ENCODE measurements around the gene DCST1. TPM values are rescaled to one million over a fixed set of nuclear protein-coding genes. Genes with fewer than 3 reads are reported as not detected.

The DCST1 gene
- total and polyA plus RNA-seq, 2 experiments from 2014 or later = not detected

DNA sequence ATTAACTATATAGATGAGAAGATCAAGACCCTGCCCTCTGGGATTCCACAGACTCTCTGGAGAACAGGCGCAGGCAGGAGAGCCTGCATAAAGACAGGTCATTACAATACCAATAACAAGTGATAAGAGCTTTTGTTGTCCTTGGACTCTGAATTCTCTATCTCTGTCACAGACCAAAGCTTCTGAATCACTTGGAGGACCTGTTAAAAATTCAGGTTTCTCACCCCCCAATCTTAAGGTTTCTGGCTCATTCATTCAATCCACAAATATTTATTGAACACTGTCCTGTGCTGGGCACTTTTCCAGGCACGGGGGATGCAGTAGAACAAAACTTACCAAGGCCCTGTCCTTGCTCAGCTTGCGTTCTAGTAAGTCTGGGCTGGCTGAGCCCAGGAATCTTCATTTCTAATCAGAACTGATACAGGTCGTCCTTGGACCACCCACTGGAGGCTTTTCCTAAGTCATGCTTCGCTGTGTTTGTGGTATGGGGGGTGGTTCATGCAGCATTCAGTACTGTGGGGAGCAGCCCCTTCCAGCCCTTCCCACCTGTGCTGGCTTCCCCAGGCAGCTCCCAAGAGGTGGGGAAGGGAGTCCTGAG, 31.3 kb downstream of the DCST1 start:
- no peak for TF ChIP-seq EZH2phosphoT487 (IDR thresholded peaks at IDR 0.05; ENCODE audit: insufficient read depth, low read depth)
- no peak for TF ChIP-seq EZH2 (IDR thresholded peaks at IDR 0.05; ENCODE audit: insufficient read depth, poor library complexity, severe bottlenecking)
- H3K4me1 ChIP-seq (ENCODE audit: insufficient read depth) = peaks cover 3% of the 10 kb centered on the region; the same call in 1 of the 2 replicates
- peaks cover 3% of the 10 kb centered on the region; the same call in 1 of the 2 replicates for H3K79me2 ChIP-seq (ENCODE audit: insufficient read depth)
- H3K9ac ChIP-seq = no peak overlapping the region
- H2AFZ ChIP-seq = no peak overlapping the region
- H3K36me3 ChIP-seq (ENCODE audit: low read depth) = no peaks in the 10 kb centered on the region
- in situ Hi-C loops (cut with MboI) = no loop called here
- 81 to 87% methylated on average over 5 of the region's 5 CpGs for WGBS, 2 experiments (ENCODE audit: low coverage in 1 of 2, low lambda C conversion rate in 2 of 2, missing lambda C conversion rate in 2 of 2)
- no peaks in the 10 kb centered on the region for H4K20me1 ChIP-seq (ENCODE audit: insufficient read depth)
- no peak overlapping the region for H3K4me3 ChIP-seq
- H3K4me2 ChIP-seq (ENCODE audit: unreplicated experiment) = no peak overlapping the region
- H3F3A ChIP-seq (ENCODE audit: insufficient read depth) = no peaks in the 10 kb centered on the region
- H3K27ac ChIP-seq = no peak overlapping the region
- no peak for DNase-seq
- H3K9me2 ChIP-seq (ENCODE audit: insufficient read depth) = no peaks in the 10 kb centered on the region
- no peaks in the 10 kb centered on the region for H3K27me3 ChIP-seq (replicated peaks; ENCODE audit: insufficient read depth)
- no peaks in the 10 kb centered on the region for H3K9me3 ChIP-seq (ENCODE audit: low read depth)

DNA sequence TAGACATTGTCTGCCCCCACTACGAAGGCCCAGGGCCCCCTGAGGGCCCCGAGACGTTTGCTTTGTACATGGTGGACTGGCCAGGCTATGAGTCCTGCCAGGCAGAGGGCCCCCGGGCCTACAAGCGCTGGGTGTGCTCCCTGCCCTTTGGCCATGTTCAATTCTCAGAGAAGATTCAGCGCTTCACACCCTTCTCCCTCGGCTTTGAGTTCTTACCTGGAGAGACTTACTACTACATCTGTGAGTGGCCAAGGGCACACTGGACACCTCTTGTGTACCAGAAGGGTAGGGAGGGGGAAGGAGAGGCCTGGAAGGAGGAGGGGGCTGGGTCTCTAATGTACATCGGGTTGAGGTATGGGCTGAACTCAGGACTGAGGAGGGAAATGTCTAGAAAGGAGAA, 33.2 kb downstream of the DCST1 start:
- Histone ChIP-seq H4K20me1 (ENCODE audit: insufficient read depth) (no peaks in the 10 kb centered on the region), H3K4me1 (ENCODE audit: insufficient read depth) (peaks cover 7% of the 10 kb centered on the region; the same call in 1 of the 2 replicates), H3K27me3 (replicated peaks; ENCODE audit: insufficient read depth) (no peaks in the 10 kb centered on the region), H3K9me2 (ENCODE audit: insufficient read depth) (no peaks in the 10 kb centered on the region), H3K27ac (no peak overlapping the region), H3K4me3 (no peak overlapping the region), H3K9me3 (ENCODE audit: low read depth) (no peaks in the 10 kb centered on the region), H3K36me3 (ENCODE audit: low read depth) (no peaks in the 10 kb centered on the region), H3K79me2 (ENCODE audit: insufficient read depth) (peaks cover 3% of the 10 kb centered on the region; the same call in 1 of the 2 replicates), H3K9ac (no peak overlapping the region), H3K4me2 (ENCODE audit: unreplicated experiment) (no peak overlapping the region), H2AFZ (no peak overlapping the region), H3F3A (ENCODE audit: insufficient read depth) (no peaks in the 10 kb centered on the region)
- in situ Hi-C loops (cut with MboI) = no loop called here
- 93 to 95% methylated on average over 8 of the region's 8 CpGs for WGBS, 2 experiments (ENCODE audit: low coverage in 1 of 2, low lambda C conversion rate in 2 of 2, missing lambda C conversion rate in 2 of 2)
- no peak for DNase-seq
- TF ChIP-seq EZH2 (IDR thresholded peaks at IDR 0.05; ENCODE audit: insufficient read depth, poor library complexity, severe bottlenecking) (no peak), EZH2phosphoT487 (IDR thresholded peaks at IDR 0.05; ENCODE audit: insufficient read depth, low read depth) (no peak)

DNA sequence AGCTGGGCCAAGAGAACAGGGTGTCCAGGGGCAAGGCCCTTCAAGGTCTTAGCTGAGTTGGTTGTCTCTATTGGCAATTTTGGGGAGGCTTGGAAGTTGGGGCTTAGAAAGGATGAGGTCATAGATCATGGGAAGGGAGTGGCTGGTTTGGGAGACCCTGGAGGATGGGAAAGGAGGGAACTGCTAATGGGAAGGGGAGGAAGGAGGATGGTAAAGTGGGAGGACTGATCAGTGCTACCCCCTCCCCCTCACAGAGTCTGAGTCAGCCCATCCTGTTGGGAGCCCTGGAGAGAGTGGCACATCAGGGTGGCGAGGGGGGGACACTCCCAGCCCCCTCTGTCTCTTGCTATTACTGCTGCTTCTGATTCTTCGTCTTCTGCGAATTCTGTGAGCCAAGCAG, 35.0 kb downstream of the DCST1 start:
- H3K9ac ChIP-seq = no peak overlapping the region
- no peak overlapping the region for H2AFZ ChIP-seq
- TF ChIP-seq EZH2phosphoT487 (IDR thresholded peaks at IDR 0.05; ENCODE audit: insufficient read depth, low read depth) = no peak
- no peak for TF ChIP-seq EZH2 (IDR thresholded peaks at IDR 0.05; ENCODE audit: insufficient read depth, poor library complexity, severe bottlenecking)
- no peaks in the 10 kb centered on the region for H3K36me3 ChIP-seq (ENCODE audit: low read depth)
- 0 out of 2 replicates have a peak, but pooled peaks cover 4% of the 10 kb centered on the region for H3K4me1 ChIP-seq (ENCODE audit: insufficient read depth)
- H3K4me3 ChIP-seq = no peak overlapping the region
- no peaks in the 10 kb centered on the region for H3K27me3 ChIP-seq (replicated peaks; ENCODE audit: insufficient read depth)
- H3K9me3 ChIP-seq (ENCODE audit: low read depth) = no peaks in the 10 kb centered on the region
- no peaks in the 10 kb centered on the region for H3F3A ChIP-seq (ENCODE audit: insufficient read depth)
- in situ Hi-C loops (cut with MboI) = no loop called here
- DNase-seq = no peak
- no peak overlapping the region for H3K4me2 ChIP-seq (ENCODE audit: unreplicated experiment)
- no peak overlapping the region for H3K27ac ChIP-seq
- H3K79me2 ChIP-seq (ENCODE audit: insufficient read depth) = peaks cover 3% of the 10 kb centered on the region; the same call in 1 of the 2 replicates
- 86 to 100% methylated on average over 3 of the region's 3 CpGs for WGBS, 2 experiments (ENCODE audit: low coverage in 1 of 2, low lambda C conversion rate in 2 of 2, missing lambda C conversion rate in 2 of 2)
- H4K20me1 ChIP-seq (ENCODE audit: insufficient read depth) = no peaks in the 10 kb centered on the region
- no peaks in the 10 kb centered on the region for H3K9me2 ChIP-seq (ENCODE audit: insufficient read depth)

DNA sequence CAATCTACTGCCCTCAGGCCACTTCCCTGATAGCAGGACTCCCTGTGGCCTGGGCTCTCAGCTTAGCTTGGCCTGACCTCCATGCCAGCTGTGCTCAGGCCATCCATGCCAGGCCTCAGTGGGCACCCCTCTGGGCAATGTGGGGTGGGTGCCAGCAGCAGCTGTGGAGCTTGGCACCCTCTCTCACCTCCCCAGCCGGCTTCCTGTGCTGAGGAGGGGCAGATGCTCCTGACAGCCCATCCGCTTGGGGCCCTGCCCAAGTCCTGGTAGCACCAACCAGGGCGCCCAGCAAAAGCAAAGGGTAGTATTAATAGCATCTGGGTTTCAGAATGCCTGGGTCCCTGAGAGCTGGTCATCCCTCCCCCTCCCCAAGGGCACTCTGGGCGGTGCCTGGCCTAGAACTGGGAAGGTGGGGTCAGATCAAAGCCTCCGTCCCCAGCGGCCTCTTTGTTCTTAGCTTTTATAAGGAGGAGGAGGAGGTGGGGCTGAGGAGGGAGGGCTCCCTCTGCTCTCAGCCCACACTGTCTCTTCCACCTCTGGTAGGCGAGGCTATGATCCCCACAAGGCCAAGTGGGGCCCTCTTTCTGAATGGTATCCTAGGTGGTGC, 36.0 kb downstream of the DCST1 start:
- Histone ChIP-seq H3K79me2 (ENCODE audit: insufficient read depth) (peaks cover 3% of the 10 kb centered on the region; the same call in 1 of the 2 replicates), H3F3A (ENCODE audit: insufficient read depth) (no peaks in the 10 kb centered on the region), H3K4me2 (ENCODE audit: unreplicated experiment) (no peak overlapping the region), H3K9me3 (ENCODE audit: low read depth) (no peaks in the 10 kb centered on the region), H2AFZ (no peak overlapping the region), H3K4me1 (ENCODE audit: insufficient read depth) (0 out of 2 replicates have a peak, but pooled peaks cover 4% of the 10 kb centered on the region), H3K9ac (no peak overlapping the region), H3K27me3 (replicated peaks; ENCODE audit: insufficient read depth) (no peaks in the 10 kb centered on the region), H4K20me1 (ENCODE audit: insufficient read depth) (no peaks in the 10 kb centered on the region), H3K4me3 (no peak overlapping the region), H3K9me2 (ENCODE audit: insufficient read depth) (no peaks in the 10 kb centered on the region), H3K27ac (no peak overlapping the region), H3K36me3 (ENCODE audit: low read depth) (no peaks in the 10 kb centered on the region)
- in situ Hi-C loops (cut with MboI) = no loop called here
- WGBS, 2 experiments (ENCODE audit: low coverage in 1 of 2, low lambda C conversion rate in 2 of 2, missing lambda C conversion rate in 2 of 2) = 87 to 88% methylated on average over 7 of the region's 7 CpGs
- TF ChIP-seq EZH2phosphoT487 (IDR thresholded peaks at IDR 0.05; ENCODE audit: insufficient read depth, low read depth) (no peak), EZH2 (IDR thresholded peaks at IDR 0.05; ENCODE audit: insufficient read depth, poor library complexity, severe bottlenecking) (no peak)
- DNase-seq = no peak

Data from GM23248 (cell line).